ENCODE results near the gene FOXS1.

FOXS1 gene

GRCh38 chr20:31845300-31845863, at the start of gene FOXS1:
Gene FOXS1, minus strand, starts transcription at chr20:31845604. Its CDS starts 62 bp downstream, at chr20:31845542.
- DNase-seq (ENCODE audit: low spot score): no peak

- no peak for DNase-seq (ENCODE audit: low spot score)
Observed at GRCh38 chr20:31890646-31891045, 45.2 kb upstream of the FOXS1 start.

- no peak for DNase-seq (ENCODE audit: low spot score)
Observed at GRCh38 chr20:31883829-31884228, 38.4 kb upstream of the FOXS1 start.

DNA sequence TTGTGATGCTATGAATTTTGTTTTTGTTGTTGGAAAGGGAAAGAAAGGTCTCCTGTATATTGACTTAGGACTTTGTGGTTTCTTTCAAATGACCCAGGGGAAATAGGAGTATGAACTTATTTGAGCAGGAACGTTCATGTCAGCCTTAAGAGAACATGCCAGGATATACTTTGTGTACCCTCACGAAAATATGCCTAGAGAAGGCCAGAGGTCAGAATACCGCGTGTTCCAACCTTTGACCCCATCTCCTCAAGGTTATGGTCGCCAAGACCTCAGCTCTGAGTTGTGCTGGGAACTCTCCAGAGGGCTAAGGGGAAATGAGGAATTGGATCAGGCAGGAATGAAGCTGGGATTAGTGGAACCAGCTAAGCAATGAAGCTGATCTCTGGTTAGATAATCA, 36.5 kb upstream of the FOXS1 start:
- no peak for DNase-seq (ENCODE audit: low spot score)

GRCh38 chr20:31879143-31879987, 34.0 kb upstream of the FOXS1 start:
- DNase-seq (ENCODE audit: low spot score): peak; percentile 83

GRCh38 chr20:31877684-31878083, 32.3 kb upstream of the FOXS1 start:
- DNase-seq (ENCODE audit: low spot score): no peak

DNA sequence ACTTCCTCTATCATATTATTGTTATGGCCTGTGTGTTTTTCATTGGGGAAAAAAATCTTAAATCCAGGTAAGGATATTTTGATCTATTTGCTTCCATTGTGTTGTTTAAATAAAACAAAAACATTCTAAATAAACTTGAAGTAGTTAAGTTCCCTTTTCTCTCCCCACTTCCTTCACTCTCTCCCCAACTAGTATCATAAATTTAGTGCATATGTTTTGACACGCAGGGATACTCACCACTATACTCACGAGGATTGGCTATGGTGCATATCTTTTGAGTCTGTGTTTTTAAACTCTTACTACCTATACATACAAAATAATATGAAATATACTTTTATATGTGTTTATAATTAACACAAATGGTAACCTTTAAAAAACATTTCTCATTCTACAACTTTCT, 30.3 kb upstream of the FOXS1 start:
- no peak for DNase-seq (ENCODE audit: low spot score)

- no peak for DNase-seq (ENCODE audit: low spot score)
Observed at GRCh38 chr20:31872406-31872805, 27.0 kb upstream of the FOXS1 start.

GRCh38 chr20:31871618-31871954, 26.2 kb upstream of the FOXS1 start:
- DNase-seq (ENCODE audit: low spot score): no peak

DNA sequence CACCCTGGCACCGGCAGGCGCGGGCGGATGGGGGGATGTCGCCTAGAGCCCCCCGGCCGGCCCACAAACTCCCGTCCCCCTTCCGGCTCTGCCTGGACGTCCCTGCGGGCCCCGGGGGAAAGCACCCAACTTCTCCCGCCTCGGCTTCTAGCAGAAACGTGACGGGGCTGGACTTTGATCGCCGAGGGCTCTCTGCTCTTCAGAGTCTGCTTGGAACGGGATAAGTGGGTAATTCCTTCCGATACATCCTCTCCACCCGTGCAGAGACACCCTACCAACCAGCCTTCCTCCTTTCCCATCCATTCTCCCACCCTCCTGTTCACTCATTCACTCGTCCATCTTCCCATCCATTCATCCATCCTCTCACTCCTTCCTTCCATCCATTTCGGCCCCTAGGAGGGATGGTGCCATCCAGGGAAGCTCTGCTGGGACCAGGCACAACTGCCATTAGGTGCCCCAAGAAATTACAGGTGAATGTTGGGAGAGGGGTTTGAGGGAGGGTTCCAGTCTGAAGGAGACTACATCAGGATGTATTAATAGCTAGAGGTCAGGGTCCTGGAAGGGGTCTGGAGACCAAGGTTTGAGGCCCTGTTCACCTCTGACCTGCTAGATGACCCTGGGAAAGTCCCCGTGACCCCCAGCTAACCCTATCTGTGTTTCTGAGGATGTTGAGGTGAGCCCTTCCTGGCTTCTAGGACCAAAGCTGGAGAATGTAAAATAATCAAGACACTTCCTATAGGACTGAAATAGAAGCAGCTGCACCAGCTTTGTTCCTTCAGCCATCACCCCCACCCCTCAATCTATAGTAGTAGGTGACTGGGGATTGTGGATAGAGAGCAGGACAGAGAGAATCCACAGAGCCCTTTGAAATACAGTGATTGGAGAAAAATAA, 25.6 kb upstream of the FOXS1 start:
- no peak for DNase-seq (ENCODE audit: low spot score)

DNA sequence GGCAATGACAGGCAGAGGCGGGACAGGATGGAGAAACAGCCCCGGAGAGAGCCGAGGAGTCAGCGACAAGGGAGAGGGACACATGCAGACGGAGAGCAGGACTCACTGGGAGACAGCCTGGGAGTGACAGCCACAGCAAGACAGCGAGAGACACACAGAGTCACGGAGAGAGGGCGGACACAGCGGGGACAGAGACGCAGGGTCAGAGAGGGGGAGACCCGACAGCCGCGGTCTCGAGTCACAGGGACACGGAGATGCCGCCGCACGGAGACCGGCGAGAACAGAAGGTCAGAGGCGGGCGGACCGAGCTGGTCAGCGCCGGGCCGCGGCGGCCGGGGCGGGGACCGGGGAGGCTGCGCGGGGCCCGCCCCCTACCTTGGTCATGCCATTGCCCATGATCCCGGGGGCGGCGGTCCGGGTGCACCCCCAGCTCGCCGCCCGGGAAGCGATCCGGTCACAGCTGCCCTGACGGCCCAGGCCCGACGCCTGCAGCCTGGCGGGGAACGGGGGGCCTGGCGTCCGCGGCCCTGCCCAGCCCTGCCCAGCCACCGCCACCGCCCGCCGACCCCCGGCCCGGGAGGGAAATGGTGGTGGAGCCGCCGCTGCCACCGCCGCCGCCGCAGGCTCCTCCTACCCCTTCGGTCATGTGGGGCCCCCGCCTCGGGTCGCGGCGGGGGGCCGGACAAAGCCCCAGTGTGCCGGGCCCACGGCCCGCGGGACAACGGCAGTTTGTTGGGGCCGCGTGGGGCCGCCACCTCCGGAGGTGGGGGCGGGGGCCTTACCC, 24.7 kb upstream of the FOXS1 start, which contains the start of the genes DUSP15 and TTLL9:
TSS of gene DUSP15 (minus strand) at position 586 of the 784 bp plus-strand sequence. CDS start at position 396, 190 bp downstream.
TSS of gene TTLL9 (plus strand) at position 693 of the 784 bp plus-strand sequence. CDS start 493 bp downstream, outside the sequence.
- no peak for DNase-seq (ENCODE audit: low spot score)

DNA sequence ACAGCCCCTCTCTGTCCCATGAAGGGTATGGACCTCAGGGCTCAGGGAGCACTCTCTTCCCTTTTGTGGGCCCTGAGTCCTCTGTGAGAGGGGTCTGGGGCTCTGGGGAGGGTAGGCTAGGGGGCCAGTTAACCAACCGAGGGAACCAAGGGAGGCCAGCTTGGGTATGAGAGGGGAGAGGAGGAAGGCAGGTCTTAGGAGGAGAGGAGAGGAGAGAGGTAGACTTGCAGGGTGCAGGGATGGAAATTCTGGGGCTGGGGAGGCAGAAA, 24.2 kb upstream of the FOXS1 start:
- no peak for DNase-seq (ENCODE audit: low spot score)

GRCh38 chr20:31868853-31869672, 23.7 kb upstream of the FOXS1 start:
- DNase-seq (ENCODE audit: low spot score): no peak

DNA sequence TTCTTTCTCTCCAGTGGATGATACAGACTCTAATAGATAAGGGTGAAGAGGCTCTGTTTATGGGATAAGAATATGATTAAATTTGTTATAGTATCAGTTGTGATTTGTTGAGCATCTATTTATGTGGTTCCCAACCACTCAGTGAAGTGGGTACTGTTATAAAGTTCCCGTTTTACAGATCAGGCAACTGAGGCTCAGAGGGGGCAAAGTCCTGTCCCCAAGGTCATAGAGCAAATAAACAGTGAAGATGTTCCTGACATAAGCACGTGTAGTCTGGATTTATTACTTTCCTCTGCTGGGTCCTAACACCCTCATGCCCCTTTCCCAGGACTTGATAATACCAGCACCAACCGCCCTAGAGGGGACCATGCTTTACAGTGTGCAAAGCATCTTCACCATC, 20.8 kb upstream of the FOXS1 start:
- DNase-seq (ENCODE audit: low spot score): no peak

DNA sequence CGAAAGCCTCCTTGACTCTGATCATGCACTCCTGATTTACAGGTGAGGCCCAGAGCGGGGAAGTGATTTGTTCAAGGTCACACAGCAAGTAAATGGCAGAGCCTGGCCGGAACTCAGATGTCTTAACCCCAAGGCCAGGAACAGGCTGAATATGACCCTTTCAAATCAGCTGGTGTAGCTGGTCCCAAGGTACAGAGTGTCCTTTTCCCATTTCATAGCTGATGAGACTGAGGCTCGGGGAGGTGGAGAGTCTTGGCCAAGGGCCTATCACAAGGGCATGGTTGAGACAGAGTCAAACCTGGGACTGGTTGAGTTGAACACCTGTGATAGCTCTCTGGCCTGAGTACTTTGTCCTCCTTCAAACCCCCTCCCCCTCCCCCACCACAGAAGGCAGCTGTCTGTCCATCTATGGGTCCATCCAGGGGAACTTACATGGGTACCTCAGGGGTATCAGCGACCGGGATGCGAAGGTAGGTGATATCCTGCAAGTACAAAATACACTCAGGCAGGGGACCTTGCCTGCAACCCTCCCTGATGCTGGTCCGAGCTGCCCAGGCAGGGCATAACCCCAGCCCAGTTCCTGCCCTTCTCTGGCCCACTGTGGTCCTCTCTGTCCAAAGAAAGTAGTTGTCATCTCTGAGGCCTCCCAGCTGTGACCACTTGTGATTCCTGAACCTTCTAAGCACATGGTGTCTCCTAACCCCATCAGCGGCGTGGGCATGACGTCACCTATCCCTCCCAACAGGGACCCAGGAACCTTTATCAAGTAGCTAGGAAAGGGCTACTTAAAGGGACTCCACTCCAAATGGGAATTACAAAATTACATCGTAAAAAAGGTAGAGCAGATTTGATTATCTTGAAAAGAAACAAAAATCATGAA, 19.4 kb upstream of the FOXS1 start:
- no peak for DNase-seq (ENCODE audit: low spot score)

- no peak for DNase-seq (ENCODE audit: low spot score)
Observed at GRCh38 chr20:31863296-31864085, 18.1 kb upstream of the FOXS1 start.

GRCh38 chr20:31862506-31862905, 17.1 kb upstream of the FOXS1 start:
- DNase-seq (ENCODE audit: low spot score): no peak

- DNase-seq (ENCODE audit: low spot score): no peak
Observed at GRCh38 chr20:31862157-31862470, 16.7 kb upstream of the FOXS1 start.

- DNase-seq (ENCODE audit: low spot score): peak; percentile 58
Observed at GRCh38 chr20:31861385-31862156, 16.2 kb upstream of the FOXS1 start.

Data from CD4-positive, alpha-beta T cell treated with Interleukin-6 at 100 ng/mL for 8 hours (primary cell).